Measurements from ENCODE around the gene PLIN1. TPM values are rescaled to one million over a fixed set of nuclear protein-coding genes. Genes with fewer than 3 reads are reported as not detected.

PLIN1 gene
- total and polyA plus RNA-seq, 10 of the 15 experiments (the other 5 are each of a cell fraction or from before 2014, with no cell fraction given) = 0.05 to 0.13 (median 0.09) TPM; not detected in 6

DNA sequence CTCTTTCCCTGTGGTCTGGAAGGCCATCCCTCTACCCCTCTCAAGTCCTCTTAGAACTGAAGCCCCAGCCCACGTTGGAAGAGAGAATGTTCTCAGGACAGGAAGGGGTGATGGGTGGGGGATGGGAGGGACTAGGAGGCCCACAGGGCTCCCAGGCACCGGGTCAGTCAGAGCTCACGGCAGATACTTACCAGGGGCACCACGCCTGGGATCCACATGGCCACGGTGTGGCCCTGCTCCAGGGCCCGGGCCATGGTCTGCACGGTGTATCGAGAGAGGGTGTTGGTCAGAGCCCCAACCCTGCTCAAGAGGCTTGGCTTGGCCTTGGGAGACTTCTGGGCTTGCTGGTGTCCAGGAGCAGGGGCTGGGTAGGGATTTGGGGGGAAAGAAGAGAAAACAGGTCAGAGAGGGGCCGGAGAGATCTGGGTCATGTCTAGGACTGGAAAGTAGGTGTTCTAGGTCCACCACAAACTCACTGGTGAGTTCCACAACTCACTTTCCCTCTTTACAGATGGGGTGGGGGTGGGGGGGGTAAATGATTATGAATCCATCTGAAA, 9.8 kb downstream of the PLIN1 start:
- WGBS (ENCODE audit: insufficient coverage, insufficient replicate concordance, low lambda C conversion rate, missing lambda C conversion rate) = 28% methylated on average over 9 of the region's 9 CpGs
- no peak for ATAC-seq
- no peak overlapping the region for H3K9ac ChIP-seq (ENCODE audit: control insufficient read depth, insufficient read depth, low read length)
- no peak for DNase-seq (ENCODE audit: low read depth, low spot score)
- in situ Hi-C loops (cut with MboI) (no loop called here), intact Hi-C loops (cut with micrococcal nuclease; ENCODE audit: unreplicated experiment) (no loop called here)
- no peaks in the 10 kb centered on the region for H3K9me3 ChIP-seq (replicated peaks; ENCODE audit: control insufficient read depth, insufficient read depth, low read length)
- BruUV-seq (replicated peaks) = no TSS peak
- no peak overlapping the region for H3K4me3 ChIP-seq
- ChIA-PET RAD21 (ENCODE audit: unreplicated experiment) (no interaction called here), SMC1A (ENCODE audit: uncharacterized antibody, unreplicated experiment) (interaction anchor here (0.7 kb wide), 1 partner anchor 448 kb away, joined by 3 read pairs; no protein-coding TSS in a partner anchor), POLR2A (no interaction called here), CTCF (no interaction called here)
- H2AFZ ChIP-seq (ENCODE audit: control insufficient read depth, low read depth, low read length) = no peak overlapping the region
- TF ChIP-seq TCF12 (IDR thresholded peaks at IDR 0.05; ENCODE audit: low read depth, low read length) = no peak
- no peaks in the 10 kb centered on the region for H3K4me1 ChIP-seq (ENCODE audit: control insufficient read depth, insufficient read depth, low read length)
- H3K27ac ChIP-seq (ENCODE audit: control insufficient read depth, insufficient read depth) = no peak overlapping the region
- no peaks in the 10 kb centered on the region for H4K20me1 ChIP-seq (ENCODE audit: control insufficient read depth, insufficient read depth)
- no peaks in the 10 kb centered on the region for H3K79me2 ChIP-seq (ENCODE audit: control insufficient read depth, insufficient read depth, low read length)
- no peak overlapping the region for H3K4me2 ChIP-seq (ENCODE audit: control insufficient read depth, insufficient read depth)
- no peaks in the 10 kb centered on the region for H3K36me3 ChIP-seq (ENCODE audit: control insufficient read depth in 2 of 2, insufficient read depth in 2 of 2, low read length in 1 of 2)
- peaks cover 0 to 2% of the 10 kb centered on the region in 2 experiments; a peak in 1 of 4 replicates for H3K27me3 ChIP-seq (replicated peaks in 1 of 2; ENCODE audit: control insufficient read depth in 2 of 2, insufficient read depth in 2 of 2, low read length in 1 of 2)
- FAIRE-seq = no peak

GRCh38 chr15:89668171-89668570, 11.0 kb downstream of the PLIN1 start:
- ChIA-PET SMC1A (ENCODE audit: uncharacterized antibody, unreplicated experiment) (no interaction called here), CTCF (no interaction called here)

More at GRCh38 chr15:89668171-89668570, 11.0 kb downstream of the PLIN1 start:
- no TSS peak for BruUV-seq (replicated peaks)
- TF ChIP-seq GATAD2B (conservative IDR thresholded peaks at IDR 0.05; ENCODE audit: low read depth) (no peak), ZNF24 (IDR thresholded peaks at IDR 0.05) (no peak), DPF2 (IDR thresholded peaks at IDR 0.05) (no peak), HCFC1 (IDR thresholded peaks at IDR 0.05; ENCODE audit: low read length) (no peak), EGR1 (IDR thresholded peaks at IDR 0.05; ENCODE audit: borderline replicate concordance in 1 of 2, low read depth in 2 of 2, low read length in 2 of 2) (no peak), ATF3 (IDR thresholded peaks at IDR 0.05; ENCODE audit: borderline replicate concordance, extremely low read depth, low read depth, low read length) (no peak), RAD21 (IDR thresholded peaks at IDR 0.05; ENCODE audit: insufficient read depth, low read depth, low read length) (no peak), YBX1 (IDR thresholded peaks at IDR 0.05) (no peak), NR2C1 (IDR thresholded peaks at IDR 0.05) (no peak)
- Histone ChIP-seq H3K4me2 (ENCODE audit: control insufficient read depth, insufficient read depth) (no peak overlapping the region), H3K4me1 (ENCODE audit: control insufficient read depth, insufficient read depth, low read length) (no peaks in the 10 kb centered on the region), H3K9ac (ENCODE audit: control insufficient read depth, insufficient read depth, low read length) (no peak overlapping the region), H3K27ac (ENCODE audit: control insufficient read depth, insufficient read depth) (no peak overlapping the region), H3K4me3 (no peak overlapping the region), H3K9me3 (replicated peaks; ENCODE audit: control insufficient read depth, insufficient read depth, low read length) (no peaks in the 10 kb centered on the region), H2AFZ (ENCODE audit: control insufficient read depth, low read depth, low read length) (no peak overlapping the region), H3K36me3 (ENCODE audit: control insufficient read depth in 2 of 2, insufficient read depth in 2 of 2, low read length in 1 of 2) (no peaks in the 10 kb centered on the region), H3K79me2 (ENCODE audit: control insufficient read depth, insufficient read depth, low read length) (no peaks in the 10 kb centered on the region), H3K27me3 (replicated peaks in 1 of 2; ENCODE audit: control insufficient read depth in 2 of 2, insufficient read depth in 2 of 2, low read length in 1 of 2) (peaks cover 0 to 2% of the 10 kb centered on the region in 2 experiments; a peak in 1 of 4 replicates), H4K20me1 (ENCODE audit: control insufficient read depth, insufficient read depth) (no peaks in the 10 kb centered on the region)
- DNase-seq (ENCODE audit: low read depth, low spot score) (no peak), ATAC-seq (no peak), FAIRE-seq (no peak)
- intact Hi-C loops (cut with micrococcal nuclease; ENCODE audit: unreplicated experiment) = no loop called here
- ChIA-PET POLR2A (no interaction called here), RAD21 (ENCODE audit: unreplicated experiment) (no interaction called here)
- WGBS (ENCODE audit: insufficient coverage, insufficient replicate concordance, low lambda C conversion rate, missing lambda C conversion rate) = 84% methylated on average over 3 of the region's 3 CpGs
- in situ Hi-C loops (cut with MboI) = no loop called here
